NOMO-1 (cell line): ENCODE results near the gene TPGS2.
A peak's percentile ranks its signal among the peaks of the same experiment; 100 is the strongest.
"Not testable (repeated sequence)": the region's sequence is repeated elsewhere in the genome, so short reads cannot be mapped to it uniquely, and the experiment has no call there.

Source experiments
- DNase-seq, 2 experiments: peaks; one replicate each; lab custom pipeline; 2025; ENCODE audit not compliant: unreplicated experiment in 2 of 2; lab: John Stamatoyannopoulos, UW

The TPGS2 gene

DNA sequence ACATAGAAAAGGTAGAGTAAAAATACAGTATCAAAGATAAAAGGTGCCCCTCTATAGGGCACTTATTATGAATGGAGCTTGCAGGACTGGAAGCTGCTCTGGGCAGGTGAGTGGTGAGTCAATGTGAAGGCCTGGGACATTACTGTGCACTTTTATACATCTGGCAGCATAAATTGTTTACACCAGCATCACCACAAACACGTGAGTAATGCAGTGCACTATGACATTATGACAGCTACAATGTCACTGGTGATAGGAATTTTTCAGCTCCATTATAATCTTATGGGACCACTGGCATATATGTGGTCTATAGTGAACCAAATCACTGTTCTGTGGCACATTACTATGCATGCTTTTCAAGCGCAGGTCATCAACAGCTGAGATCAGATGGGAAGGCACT is 48.1 kb downstream of the TPGS2 start:
- no peak for DNase-seq

DNA sequence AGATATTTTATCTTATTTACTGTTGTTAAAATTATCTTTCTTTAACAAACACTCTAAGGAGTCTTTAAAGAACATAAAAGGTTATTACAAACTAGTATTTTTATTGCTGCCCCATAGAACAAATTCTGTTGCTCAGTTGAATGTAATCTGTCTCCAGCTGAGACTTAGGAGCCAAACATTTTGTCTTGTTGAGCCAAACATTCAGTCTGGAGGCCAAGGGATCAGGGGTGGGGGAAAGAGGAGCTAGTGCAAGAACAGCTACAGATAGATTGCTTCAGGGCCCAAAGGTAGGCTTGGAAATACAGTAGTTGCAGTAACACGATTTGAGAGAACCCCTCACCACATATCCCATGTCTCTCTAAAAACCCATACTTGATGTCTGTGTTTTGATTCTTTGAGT is 51.2 kb downstream of the TPGS2 start:
- DNase-seq = no peak

DNA sequence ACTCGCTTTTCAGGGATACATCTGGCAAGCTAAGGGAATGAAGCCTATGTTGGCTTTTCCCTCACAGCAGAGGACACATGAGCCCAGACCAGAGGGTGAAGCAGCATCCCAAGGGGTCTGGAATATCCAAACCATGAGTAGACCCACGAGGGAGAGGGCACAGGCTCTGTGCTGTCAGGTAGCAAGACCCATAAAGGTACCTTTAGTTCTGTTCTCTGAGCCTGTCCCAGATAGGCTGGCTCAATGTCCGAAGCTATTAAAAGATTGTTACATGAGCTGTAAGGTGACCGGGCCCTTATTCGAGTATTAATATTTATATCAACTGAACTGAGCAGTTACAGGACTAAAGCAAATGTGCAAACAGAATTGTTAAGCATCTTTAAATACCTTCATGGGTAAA is 52.2 kb downstream of the TPGS2 start:
- DNase-seq = no peak

DNA sequence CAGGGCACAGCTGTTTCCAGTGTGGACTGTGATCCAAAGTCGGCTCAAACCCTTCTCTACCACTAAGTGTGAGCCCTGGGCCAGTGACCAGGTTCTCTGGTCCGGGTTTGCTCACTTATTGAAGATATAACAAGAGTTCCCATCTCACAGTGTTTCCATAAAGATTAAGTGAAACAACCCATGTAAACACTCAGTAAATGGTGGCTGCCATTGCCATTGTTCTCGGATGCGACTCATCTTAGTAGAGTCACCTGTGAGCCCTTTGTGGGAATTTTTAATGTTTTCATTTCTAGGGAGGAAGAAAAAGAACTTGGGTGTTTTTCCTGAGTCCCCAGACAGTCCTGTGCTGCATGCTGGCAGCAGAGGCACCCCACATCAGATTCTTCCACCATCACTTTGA is 53.4 kb downstream of the TPGS2 start:
- DNase-seq = no peak

DNA sequence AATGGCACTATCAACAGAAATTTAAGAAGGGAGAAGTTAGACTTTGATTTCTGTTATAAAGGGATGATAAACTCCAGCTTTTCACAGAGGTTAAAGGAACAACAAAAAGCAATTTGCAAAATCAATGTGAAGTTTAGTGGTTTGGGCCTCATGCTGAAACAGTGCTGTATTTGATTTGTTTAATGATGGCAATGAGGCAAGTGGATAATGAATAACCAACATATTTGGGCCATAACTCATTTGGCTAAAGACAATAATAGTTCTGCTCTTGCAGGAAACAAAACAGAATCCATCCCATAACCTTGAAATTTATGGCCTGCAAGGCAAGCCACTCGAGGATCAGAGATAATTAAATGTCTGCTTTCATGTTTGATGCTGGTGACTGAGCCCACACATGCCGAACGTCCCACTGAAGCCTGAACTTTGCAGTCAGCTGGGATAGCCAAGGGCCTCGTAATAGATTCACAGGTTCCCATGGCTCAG is 56.5 kb downstream of the TPGS2 start:
- DNase-seq = no peak

DNA sequence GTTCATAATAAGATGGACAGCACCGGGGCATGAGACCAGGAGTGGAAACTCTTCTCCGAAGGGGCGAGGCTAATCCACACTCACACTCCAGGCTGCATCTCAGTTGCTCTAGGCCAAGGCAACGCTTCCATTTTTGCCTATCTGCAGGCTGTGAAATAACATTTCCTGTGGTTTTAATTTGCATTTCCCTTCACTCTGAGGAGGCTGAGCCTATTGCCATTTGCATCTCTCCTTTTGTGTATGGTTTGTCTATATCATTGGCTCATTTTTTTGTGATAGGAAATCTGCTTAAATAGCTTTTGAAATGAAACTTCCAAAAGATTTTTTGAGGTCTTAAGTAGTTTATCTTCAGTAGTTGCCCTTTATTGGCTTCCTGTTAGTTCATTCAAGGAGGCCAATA is 57.6 kb downstream of the TPGS2 start:
- no peak for DNase-seq

DNA sequence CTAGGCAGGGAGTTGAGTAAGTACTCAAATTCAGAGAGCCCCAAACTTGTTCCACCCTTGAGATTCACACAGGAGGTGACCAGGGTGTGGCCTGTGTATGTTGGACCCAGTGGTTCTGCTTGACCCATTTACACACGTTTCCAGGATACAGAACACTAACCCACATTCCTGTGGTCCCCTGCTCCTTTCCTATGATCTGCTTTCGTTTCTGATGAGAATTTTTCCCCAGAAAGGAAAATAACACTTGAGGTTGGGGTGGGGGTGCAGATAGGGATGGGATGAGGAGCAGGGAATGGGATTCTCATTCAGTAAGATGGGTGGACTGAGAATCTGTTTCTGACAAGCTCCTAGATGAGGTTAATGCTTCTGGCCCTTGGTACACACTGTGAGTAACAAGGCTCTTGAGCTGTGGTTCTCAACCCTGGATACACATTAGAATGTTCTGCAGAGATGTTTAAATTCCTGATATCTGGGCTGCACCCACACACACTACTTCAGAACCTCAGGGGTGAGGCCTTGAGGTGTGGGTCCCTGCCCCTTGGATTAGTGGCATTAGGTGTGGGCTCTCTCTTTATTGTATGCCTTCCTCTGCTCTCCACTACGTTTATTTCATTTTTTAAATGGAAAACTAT is 58.4 kb downstream of the TPGS2 start:
- DNase-seq = no peak

DNA sequence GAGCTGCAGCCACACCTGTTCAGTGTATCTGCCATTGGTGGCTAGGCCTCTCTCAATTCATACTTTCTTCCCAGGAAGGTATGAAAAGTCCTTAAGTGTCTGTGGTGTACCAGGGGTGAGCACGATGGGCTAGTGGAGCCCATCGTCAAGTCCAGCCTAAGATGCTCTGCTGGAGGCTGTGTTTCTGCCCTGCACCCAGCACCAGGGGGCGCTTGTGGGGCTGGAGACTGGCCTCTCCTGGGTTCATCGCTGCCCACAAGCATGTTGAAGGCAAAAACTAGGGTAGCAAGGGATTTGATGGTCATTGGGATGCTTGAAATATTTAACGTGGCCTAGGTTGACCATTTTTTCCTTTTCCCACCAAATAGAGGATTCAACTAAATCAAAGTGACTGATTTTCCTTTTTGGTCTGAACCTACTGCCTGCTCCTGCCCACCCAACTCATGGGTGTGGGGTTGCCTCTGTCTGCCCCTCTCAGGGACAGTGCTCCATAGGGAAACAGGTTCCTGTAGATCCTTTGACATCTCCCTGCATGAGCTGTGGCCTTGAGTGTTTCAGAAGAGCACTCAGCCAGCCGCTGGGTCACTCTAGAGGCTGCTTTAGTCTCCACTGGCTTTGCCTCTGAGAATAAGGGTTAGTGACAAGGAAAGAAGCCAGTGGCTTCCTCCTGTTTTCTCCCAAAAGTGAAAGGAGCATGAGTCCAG is 59.0 kb downstream of the TPGS2 start:
- no peak for DNase-seq

DNA sequence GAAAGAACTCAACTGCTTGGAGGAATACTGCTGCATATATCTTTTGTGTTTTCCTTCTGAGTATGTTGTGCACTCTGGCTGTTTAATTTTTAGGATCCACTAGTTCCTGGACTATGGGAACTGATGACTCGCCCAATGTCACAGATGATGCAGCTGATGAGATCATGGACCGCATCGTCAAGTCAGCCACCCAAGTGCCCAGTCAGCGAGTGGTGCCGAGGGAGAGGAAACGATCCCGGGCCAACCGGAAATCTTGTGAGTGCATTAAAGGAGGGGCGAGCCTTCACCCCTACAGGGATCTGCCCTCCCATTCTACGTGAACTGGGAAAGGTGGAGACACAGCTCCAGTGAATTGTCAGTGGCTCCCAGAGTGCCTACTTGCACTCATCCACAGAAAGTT is 59.6 kb downstream of the TPGS2 start:
- DNase-seq = no peak

DNA sequence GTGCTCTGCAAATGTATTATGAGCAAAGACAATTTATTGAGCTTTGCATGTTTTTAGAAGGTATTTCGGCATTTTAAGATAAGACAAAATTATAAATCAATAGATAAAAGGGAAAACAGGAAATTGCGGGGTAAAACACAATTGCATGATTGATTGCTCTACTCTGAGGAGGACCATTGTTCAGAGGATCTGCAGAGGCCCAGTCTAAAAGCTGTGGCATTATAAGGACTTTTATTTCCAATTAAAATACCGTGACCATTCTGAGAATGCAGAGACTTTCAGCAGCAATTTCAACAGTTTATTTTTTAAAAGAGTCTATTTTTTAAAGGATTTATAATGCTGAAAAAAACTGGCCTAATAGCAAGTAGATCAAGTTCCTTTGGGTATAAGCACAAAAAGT is 62.0 kb downstream of the TPGS2 start:
- DNase-seq = no peak

DNA sequence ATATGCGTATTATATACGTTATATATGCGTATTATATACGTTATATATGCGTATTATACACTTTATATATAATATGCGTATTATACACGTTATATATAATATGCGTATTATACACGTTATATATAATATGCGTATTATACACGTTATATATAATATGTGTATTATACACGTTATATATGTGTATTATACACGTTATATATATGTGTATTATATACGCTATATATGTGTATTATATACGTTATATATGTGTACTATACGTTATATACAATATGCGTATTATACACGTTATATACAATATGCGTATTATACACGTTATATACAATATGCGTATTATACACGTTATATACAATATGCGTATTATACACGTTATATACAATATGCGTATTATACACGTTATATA is 65.8 kb downstream of the TPGS2 start:
- DNase-seq = not testable (repeated sequence)

DNA sequence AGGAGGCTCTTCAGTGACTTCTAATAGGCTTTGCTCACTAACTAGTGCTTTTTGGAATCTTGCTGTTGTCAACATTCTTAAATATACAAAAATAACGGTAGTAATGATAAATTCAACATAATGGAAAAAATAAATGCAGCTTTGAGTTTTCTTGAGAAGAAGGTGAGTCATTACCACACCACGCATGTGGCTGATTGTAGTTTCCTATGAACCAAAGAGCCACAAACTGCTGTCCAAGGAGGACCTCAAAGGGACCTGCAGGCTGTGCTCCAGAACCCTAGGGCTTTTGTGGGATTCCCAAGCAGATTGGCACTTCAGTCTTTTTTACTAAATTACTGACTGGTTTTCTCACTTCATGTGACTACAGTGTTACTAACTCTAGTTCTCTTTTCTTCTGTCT is 66.7 kb downstream of the TPGS2 start:
- DNase-seq = no peak

DNA sequence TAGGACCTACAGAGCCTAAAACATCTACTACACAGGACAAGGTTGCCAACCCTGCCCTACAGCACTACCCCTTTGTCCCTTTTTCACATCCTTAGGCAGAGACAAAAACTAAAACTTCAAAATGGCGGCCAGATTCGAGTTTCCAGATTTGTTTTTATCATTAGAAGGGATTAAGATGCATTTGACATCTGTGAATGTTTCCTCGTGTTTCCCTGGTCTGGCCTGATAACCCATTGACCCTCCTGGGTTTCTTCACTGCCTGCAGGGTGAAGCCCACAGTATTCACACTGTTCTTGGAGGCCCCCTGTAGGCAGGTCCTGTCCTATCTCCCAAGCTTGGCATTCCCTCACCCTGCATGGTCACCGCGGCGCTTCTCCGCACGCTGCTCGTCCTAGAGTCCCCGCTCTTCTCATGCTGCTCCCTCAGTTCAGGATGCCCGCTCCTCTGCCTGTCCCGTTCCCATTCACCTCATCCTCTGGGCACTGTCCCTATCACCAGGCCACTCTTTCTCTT is 67.6 kb downstream of the TPGS2 start:
- no peak for DNase-seq

DNA sequence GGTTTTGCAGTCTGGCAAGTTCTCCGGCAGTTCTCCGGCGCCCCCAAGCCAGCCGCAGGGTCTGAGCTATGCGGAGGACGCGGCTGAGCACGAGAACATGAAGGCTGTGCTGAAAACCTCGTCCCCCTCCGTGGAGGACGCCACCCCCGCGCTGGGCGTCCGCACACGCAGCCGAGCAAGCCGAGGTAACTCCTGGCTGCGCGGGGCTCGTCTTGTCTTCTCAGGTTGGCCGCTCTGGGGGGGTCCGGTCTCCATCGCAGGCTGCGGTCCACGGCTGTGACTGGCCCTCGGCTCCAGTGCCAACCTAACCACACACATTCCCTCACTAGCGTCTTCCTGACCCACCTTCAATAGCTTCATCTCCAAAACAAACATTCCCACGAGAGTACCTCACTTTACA is 68.2 kb downstream of the TPGS2 start:
- DNase-seq = no peak

DNA sequence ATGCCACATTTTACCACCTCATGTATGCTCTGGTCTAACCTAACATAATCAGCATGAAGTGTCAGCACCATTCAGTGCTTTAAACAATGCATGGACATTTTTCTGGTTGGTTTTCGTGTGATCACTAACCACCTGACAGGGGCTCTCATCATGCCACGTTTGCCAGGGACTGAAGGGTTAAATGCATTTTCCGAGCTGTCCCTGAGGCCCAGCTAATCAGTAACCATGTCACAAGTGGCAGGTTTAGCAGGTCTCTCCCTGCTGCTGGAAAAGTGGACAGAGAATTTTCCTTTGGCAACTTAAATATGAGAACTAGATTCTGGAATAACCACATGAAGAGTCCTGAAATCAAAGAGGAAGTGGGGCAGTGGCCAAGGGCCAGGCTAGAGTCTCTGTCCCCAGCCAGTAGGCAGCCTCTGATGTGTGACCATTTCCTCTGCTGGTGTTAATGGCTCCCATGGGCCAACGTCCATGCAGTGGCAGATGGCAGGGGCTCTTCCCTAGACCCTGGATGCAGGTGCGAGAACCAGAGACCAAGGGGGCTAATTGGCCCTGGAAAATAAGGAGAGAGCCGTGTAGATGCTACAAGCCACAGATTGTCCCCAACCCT is 69.5 kb downstream of the TPGS2 start:
- DNase-seq = no peak

DNA sequence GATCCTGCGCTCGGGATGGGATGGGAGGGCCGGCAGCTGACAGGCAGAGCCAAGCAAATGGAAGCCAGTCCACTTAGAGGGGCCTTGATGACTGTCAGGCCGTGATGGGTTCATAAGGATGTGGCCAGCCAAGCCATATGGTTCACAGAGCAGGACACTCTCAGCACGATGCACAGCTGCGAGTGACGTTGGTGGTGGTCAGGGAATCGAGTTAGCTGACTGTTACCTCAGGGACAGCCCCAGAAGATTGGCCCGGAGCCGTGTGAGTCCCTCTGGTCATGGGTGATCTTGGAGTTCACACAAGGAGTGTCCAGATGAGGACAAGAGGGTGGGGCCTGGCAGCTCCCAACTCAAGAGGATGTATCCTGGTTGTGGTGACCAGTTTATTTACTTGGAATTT is 70.2 kb downstream of the TPGS2 start:
- DNase-seq = no peak

DNA sequence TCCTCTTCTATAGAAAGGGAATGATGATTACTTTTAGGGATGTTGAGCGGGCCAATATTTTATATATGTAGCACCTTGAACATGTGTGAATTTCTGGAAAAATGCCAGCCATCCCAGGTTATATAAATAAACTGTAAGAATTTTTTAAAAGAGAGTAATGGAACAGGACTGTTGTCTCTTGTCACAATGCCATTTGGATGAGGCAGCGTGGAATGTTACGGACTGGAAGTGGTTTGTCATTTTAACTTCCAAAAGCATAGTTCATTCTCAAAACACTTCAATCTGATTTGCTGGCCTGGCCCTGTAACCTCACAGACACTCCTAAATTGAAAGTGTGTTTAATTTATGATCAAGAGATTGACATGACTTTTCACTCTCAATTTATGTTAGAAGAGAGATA is 70.8 kb downstream of the TPGS2 start:
- no peak for DNase-seq

DNA sequence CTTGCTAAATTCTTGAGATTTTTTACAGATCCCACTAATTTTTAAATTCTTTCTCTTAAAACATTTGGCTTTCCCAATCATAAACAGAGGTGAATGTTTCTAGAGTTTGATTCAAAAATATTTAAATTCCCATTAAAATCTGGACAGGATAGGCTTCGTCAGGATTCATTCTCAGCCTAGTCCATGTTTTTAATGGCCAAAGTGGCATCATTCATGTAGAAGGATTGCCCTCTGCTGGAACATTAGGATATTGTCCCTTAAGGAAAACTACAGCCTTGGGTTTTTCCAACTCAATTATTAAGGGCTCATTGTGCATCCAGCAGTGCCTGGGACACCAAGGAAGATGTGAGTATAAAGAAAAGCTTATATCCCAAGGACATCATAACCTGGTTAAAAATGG is 71.7 kb downstream of the TPGS2 start:
- peak in 1 of 2 experiments; percentile 2 for DNase-seq

DNA sequence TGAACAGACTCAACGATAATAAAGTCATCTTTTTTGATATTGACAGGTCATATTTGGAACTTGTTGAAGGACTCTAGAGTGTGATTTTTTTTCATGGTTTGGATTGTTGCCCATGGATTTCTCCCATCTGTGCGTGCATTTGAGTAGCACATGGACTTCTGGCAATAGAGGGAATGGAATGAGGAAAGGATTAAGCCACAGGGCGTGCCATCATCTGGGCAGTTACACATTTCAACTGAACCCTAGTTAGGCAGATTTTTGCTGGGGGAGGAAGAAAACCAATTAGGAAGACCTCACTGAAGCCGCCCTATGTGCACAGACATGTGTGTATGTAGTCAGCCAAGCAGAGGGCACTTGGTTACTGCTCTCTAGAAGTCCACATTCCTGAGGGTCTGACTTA is 72.6 kb downstream of the TPGS2 start:
- no peak for DNase-seq

DNA sequence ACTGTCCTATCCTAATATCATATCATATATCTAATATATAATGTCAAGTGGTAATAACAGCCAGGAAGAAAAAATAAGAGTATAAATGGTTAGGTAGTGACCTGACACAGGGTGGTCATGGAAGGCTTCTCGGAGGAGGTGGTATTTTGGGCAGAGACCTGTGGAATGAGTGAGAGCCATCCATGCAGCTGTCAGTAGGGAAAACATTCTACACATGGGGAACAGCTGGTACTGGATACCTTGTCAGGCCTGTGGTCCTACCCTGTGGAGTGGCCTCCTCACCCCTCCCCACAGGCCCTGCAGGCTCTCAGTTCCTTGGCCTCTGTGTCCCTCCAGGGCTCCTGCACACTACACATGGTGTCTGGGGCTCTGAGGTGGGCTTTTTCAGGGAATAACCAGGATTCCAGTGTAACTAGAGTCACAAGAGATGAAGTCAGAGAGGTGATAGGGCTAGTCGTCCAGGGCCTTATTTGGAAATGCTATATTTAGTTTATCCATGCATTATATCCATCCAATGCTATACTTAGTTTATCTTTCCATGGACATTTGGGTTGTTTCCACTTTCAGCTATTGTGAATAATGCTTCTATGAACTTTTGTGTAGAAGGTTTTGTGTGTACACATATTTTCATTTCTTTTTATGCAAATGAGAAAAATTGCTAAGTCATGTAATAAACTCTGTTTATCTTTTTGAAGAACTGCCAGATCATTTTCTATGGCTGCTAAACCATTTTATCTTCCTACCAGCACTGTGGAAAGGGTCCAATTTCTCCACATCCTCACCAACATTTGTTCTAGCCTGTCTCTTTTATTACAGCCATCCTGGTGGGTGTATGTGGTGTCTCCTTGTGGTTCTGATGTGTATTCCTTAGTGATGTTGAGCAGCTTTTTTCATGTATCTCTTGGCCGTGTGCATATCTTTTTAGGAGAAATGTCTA is 75.6 kb downstream of the TPGS2 start:
- DNase-seq = no peak
